Heart left ventricle (tissue), 16 donors: ENCODE results near the gene PPIP5K2. TPM values are rescaled to one million over a fixed set of nuclear protein-coding genes. Genes with fewer than 3 reads are reported as not detected.

Experiments
- ATAC-seq, 4 donors: fragments of 200-7000 bp; cut with Tn5 transposase; one replicate each; pipeline ENCODE4 v1.9.1; 2020 to 2022; ENCODE audit warnings: moderate library complexity in 4 of 4, mild to moderate bottlenecking in 3 of 4, moderate number of reproducible peaks in 1 of 4
- DNase-seq, 5 donors: peaks; one replicate each; pipeline ENCODE4 v3.0.0-alpha.2; 2020
- H3K27ac ChIP-seq, 12 donors: fragments of 200-600 bp; sonication (generic) in 4 of 12; one replicate each; pipeline versions ENCODE4 v1.5.0 to v1.8.0; 2016 to 2022; ENCODE audit warnings: mild to moderate bottlenecking in 2 of 12
- H3K27me3 ChIP-seq, 9 donors: fragments of 200-600 bp; sonication (generic) in 2 of 9; one replicate each; pipeline versions ENCODE4 v1.5.1 to v1.8.0; 2016 to 2022; ENCODE audit warnings: mild to moderate bottlenecking in 3 of 9
- H3K36me3 ChIP-seq, 9 donors: fragments of 200-600 bp; sonication (generic) in 2 of 9; one replicate each; pipeline versions ENCODE4 v1.5.0 to v1.8.0; 2018 to 2022; ENCODE audit warnings: mild to moderate bottlenecking in 2 of 9
- H3K4me1 ChIP-seq, 12 donors: fragments of 200-600 bp; sonication (generic) in 4 of 12; one replicate each; pipeline versions ENCODE4 v1.5.0 to v1.8.0; 2016 to 2022; ENCODE audit warnings: mild to moderate bottlenecking in 3 of 12
- H3K4me3 ChIP-seq, 12 donors: fragments of 200-600 bp; sonication (generic) in 4 of 12; one replicate each; pipeline versions ENCODE4 v1.5.0 to v1.8.0; 2017 to 2022; ENCODE audit warnings: mild to moderate bottlenecking in 9 of 12, moderate library complexity in 4 of 12
- H3K9me3 ChIP-seq, 12 donors: fragments of 200-600 bp; sonication (generic) in 4 of 12; one replicate each; pipeline versions ENCODE4 v1.5.0 to v1.8.0; 2016 to 2022; ENCODE audit warnings: mild to moderate bottlenecking in 1 of 12
- CTCF ChIP-seq, 12 donors: fragments of 200-600 bp; sonication (generic) in 4 of 12; IDR thresholded peaks; one replicate each; pipeline versions ENCODE4 v1.5.0 to v1.8.0; 2018 to 2022; ENCODE audit warnings: antibody characterized with exemption in 12 of 12, mild to moderate bottlenecking in 5 of 12
- POLR2A ChIP-seq, 2 donors: fragments of 450-650 bp; IDR thresholded peaks; one replicate each; pipeline ENCODE4 v1.6.1; 2017; ENCODE audit warnings: antibody characterized with exemption in 2 of 2, mild to moderate bottlenecking in 2 of 2, moderate library complexity in 2 of 2
- WGBS, 4 donors: extraction: QIAGEN DNeasy Blood & Tissue Kit in 2 of 4; methylation state at CpG; one replicate each; pipeline versions ENCODE4 v1.1.5 to v1.1.7; 2013 to 2018; 5-methylcytosine and 5-hydroxymethylcytosine counted together
- intact Hi-C, 10 donors: fragments of 100-400 bp; cut with DNase I; formaldehyde crosslinking; loops; one replicate each; pipeline versions ENCODE4 v1.11.1 to v1.14.2; 2022
- polyA plus RNA-seq, 2 donors: library from polyadenylated mRNA; stranded (reverse); fragments of 200-250 nt; gene quantifications; one replicate each; pipeline ENCODE4 v1.2.3, GENCODE V29; 2013
- total RNA-seq, 9 donors: library from RNA; depleted of rRNA in 2 of 9; stranded (reverse); fragments of >200 nt in 2 of 9; fragmentation: NEBNext Ultra II Directional in 3 of 9; extraction: Animal tissue kit (Norgen Biotek cat#: 25700) in 3 of 9; gene quantifications; one replicate each; pipeline versions ENCODE4 v1.1.0 to v1.2.4, GENCODE V29; 2016 to 2023
- donor health status: ischemic (EF 13 %, LVEDD 7.1; RV severe dilation, severe dysfunction).
- donor health status: healthy with polysubstance abuse.
- donor health status: DM: no; HTN: yes; CAD: no.
- donor health status: DM: no; HTN: no; CAD: no.
- donor health status: ischemic (EF 25% LVEDD 6.9; RV normal size, moderate dysfunction).
- donor health status: ischemic (EF 25% LVEDD 5.7; RV mildly dilated, moderate dysfunction).
- donor health status: healthy.
- donor health status: DM: yes; HTN: yes; CAD: no.
- donor health status: ischemic (EF 35%, LVEDD 5.7; RV mildly dilated, moderate dysfunction).
- donor health status: nonischemic (EF 11% LVEDD 7.7; RV severe dilation, severe dysfunction).
- donor health status: DM: yes; HTN: yes; CAD: no.
- donor health status: PGD.
- donor health status: ischemic (EF 29% LVEDD 5.4; RV normal size, mild dysfunction).
- donor health status: nonischemic (EF 23%, LVEDD 6.1; RV moderate dilation, normal function).

The PPIP5K2 gene
- total and polyA plus RNA-seq, 11 donors: 16.6 to 59.8 (median 38.9) TPM

GRCh38 chr5:103244398-103244797, 124.3 kb downstream of the PPIP5K2 start:
- no peak for DNase-seq

DNA sequence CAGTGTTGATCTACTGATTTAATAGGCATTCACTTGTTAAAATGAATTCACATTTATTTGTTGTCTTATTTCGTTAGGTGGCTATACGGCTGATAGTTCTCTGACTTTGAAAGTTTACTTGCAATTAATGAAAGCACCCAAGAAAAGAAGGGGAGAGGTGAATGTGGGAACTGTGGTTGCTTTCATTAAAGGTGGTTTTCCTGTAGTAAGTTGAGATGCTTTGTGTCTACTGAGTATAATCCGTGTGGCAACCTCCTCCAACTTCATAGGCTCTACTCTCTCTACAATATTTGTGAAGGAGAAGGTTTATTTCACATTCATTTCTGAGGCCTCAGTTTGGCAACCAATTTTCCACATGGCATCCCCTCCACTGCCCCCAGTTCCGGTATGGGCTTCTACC, 125.7 kb downstream of the PPIP5K2 start:
- no peak overlapping the region for H3K27ac ChIP-seq
- DNase-seq (no peak), ATAC-seq (no peak)
- no peaks in the 10 kb centered on the region for H3K36me3 ChIP-seq
- H3K4me1 ChIP-seq: no peaks in the 10 kb centered on the region
- no peaks in the 10 kb centered on the region for H3K9me3 ChIP-seq
- peaks cover 0 to 4% (median 0%) of the 10 kb centered on the region in 9 donors for H3K27me3 ChIP-seq
- no peak overlapping the region for H3K4me3 ChIP-seq
- no peak for TF ChIP-seq POLR2A (IDR thresholded peaks at IDR 0.05)
- no peak for TF ChIP-seq CTCF (IDR thresholded peaks at IDR 0.05)
- intact Hi-C loops: no loop called here
- WGBS, 4 donors: 82 to 91% (median 89%) methylated on average over 4 of the region's 4 CpGs

More at GRCh38 chr5:103244398-103244797, 124.3 kb downstream of the PPIP5K2 start:
- peaks cover 0 to 4% (median 0%) of the 10 kb centered on the region in 9 donors for H3K27me3 ChIP-seq
- no peaks in the 10 kb centered on the region for H3K36me3 ChIP-seq
- no peak for ATAC-seq
- intact Hi-C loops: no loop called here
- H3K4me1 ChIP-seq: no peaks in the 10 kb centered on the region
- no peak overlapping the region for H3K4me3 ChIP-seq
- no peak overlapping the region for H3K27ac ChIP-seq
- peaks cover 0 to 10% (median 3%) of the 10 kb centered on the region in 12 donors for H3K9me3 ChIP-seq
- TF ChIP-seq CTCF (IDR thresholded peaks at IDR 0.05) (no peak), POLR2A (IDR thresholded peaks at IDR 0.05) (no peak)

DNA sequence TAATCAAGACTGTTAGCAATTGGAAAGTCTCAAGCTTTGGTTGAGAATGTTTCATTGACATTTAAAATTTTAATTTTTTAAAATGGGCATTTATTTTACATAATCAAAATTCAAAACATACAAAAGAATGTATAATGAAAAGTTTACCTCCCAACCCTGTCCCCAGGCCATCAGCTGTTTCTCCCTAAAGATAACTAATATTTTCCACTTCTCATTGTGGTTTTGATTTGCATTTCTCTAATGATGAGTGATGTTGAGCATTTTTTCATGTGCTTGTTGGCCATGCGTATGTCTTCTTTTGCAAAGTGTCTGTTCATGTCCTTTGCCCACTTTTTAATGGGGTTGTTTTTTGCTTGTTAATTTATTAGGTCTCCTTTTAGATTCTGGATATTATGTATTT, 127.0 kb downstream of the PPIP5K2 start:
- intact Hi-C loops: no loop called here

DNA sequence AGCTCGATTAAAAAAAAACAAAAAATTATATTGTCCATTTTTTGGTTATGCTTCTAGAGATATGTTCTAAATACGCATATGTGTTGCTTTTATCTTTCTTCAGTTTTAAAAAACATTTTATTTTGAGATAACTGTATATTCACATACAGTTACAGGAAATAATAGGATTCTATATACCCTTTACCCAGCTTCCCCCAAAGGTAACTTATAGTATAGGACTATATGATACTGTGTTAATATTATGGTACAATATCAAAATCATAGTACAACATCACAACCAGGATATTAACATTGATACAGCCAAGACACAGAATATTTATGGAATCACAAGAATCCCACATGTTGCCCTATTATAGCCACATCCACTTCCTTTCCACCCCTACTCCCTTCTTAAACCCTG, 129.0 kb downstream of the PPIP5K2 start:
- Histone ChIP-seq H3K4me3 (no peak overlapping the region), H3K27ac (no peak overlapping the region), H3K36me3 (no peaks in the 10 kb centered on the region), H3K9me3 (no peaks in the 10 kb centered on the region), H3K27me3 (peaks cover 0 to 4% (median 0%) of the 10 kb centered on the region in 9 donors), H3K4me1 (no peaks in the 10 kb centered on the region)
- no peak for DNase-seq
- TF ChIP-seq POLR2A (IDR thresholded peaks at IDR 0.05) (no peak), CTCF (IDR thresholded peaks at IDR 0.05) (no peak)
- 86 to 94% (median 94%) methylated on average over 2 of the region's 2 CpGs for WGBS, 4 donors
- no peak for ATAC-seq
- intact Hi-C loops: no loop called here

More for the DNA sequence above, 127.0 kb downstream of the PPIP5K2 start:
- Histone ChIP-seq H3K27me3 (peaks cover 0 to 4% (median 0%) of the 10 kb centered on the region in 9 donors), H3K9me3 (no peaks in the 10 kb centered on the region), H3K4me1 (no peaks in the 10 kb centered on the region), H3K36me3 (no peaks in the 10 kb centered on the region), H3K27ac (no peak overlapping the region), H3K4me3 (no peak overlapping the region)
- DNase-seq (no peak), ATAC-seq (no peak)
- 96 to 99% (median 97%) methylated on average over 1 of the region's 1 CpG for WGBS, 4 donors
- no peak for TF ChIP-seq CTCF (IDR thresholded peaks at IDR 0.05)
- no peak for TF ChIP-seq POLR2A (IDR thresholded peaks at IDR 0.05)
